Gastroesophageal sphincter (tissue), 4 donors: Measurements from ENCODE around the gene COL4A2. TPM values are rescaled to one million over a fixed set of nuclear protein-coding genes. Genes with fewer than 3 reads are reported as not detected.

ENCODE experiments used
- ATAC-seq: fragments of 150-250 bp; one replicate; pipeline ENCODE4 v1.9.1; 2016; ENCODE audit warnings: mild to moderate bottlenecking, moderate library complexity
- H3K27ac ChIP-seq, 4 donors: fragments of 200-600 bp; sonication (generic) in 3 of 4; 1 replicate in 3 of 4; 2 replicates in 1 of 4; pipeline ENCODE4 v1.5.1; 2016 to 2019
- H3K27me3 ChIP-seq: fragments of 200-600 bp; sonication (generic); one replicate; pipeline ENCODE4 v1.5.1; 2019
- H3K36me3 ChIP-seq, 2 donors: fragments of 200-600 bp; sonication (generic); one replicate each; pipeline ENCODE4 v1.5.1; 2019; ENCODE audit warnings: control low read depth in 1 of 2
- H3K4me1 ChIP-seq, 3 donors: fragments of 200-600 bp; sonication (generic); 1 replicate in 2 of 3; 2 replicates in 1 of 3; pipeline ENCODE4 v1.5.1; 2016 to 2019; ENCODE audit warnings: control low read depth in 2 of 3
- H3K4me3 ChIP-seq, 2 donors: fragments of 200-600 bp; sonication (generic); one replicate each; pipeline ENCODE4 v1.5.1; 2019; ENCODE audit warnings: mild to moderate bottlenecking in 1 of 2, moderate library complexity in 1 of 2
- H3K9me3 ChIP-seq, 3 donors: fragments of 200-600 bp; sonication (generic); one replicate each; pipeline ENCODE4 v1.5.1; 2017 to 2019; ENCODE audit warnings: control low read depth in 2 of 3
- EP300 ChIP-seq: sonication (generic); formaldehyde crosslinking; IDR thresholded peaks from one replicate; pipeline ENCODE4 v1.6.1; 2017; ENCODE audit warnings: antibody characterized with exemption, mild to moderate bottlenecking
- POLR2A ChIP-seq, 2 donors: fragments of 450-650 bp; IDR thresholded peaks; one replicate each; pipeline ENCODE4 v1.6.1; 2017; ENCODE audit warnings: antibody characterized with exemption in 2 of 2, mild to moderate bottlenecking in 2 of 2, moderate library complexity in 1 of 2
- POLR2AphosphoS5 ChIP-seq: sonication (generic); formaldehyde crosslinking; IDR thresholded peaks from one replicate; pipeline ENCODE4 v1.6.1; 2017; ENCODE audit warnings: antibody characterized with exemption
- WGBS, 2 donors: methylation state at CpG; one replicate each; pipeline ENCODE4 v1.1.5; 2018; ENCODE audit warnings: low coverage in 1 of 2; 5-methylcytosine and 5-hydroxymethylcytosine counted together
- total RNA-seq, 4 donors: library from RNA; depleted of rRNA; stranded (reverse); fragments of >200 nt; gene quantifications; one replicate each; pipeline ENCODE4 v1.1.0, GENCODE V29; 2016
- TF ChIP-seq, protein P1 (sequence below), 4 experiments: fragments of 200-600 bp in 2 of 4; fragments of 450-650 bp in 2 of 4; sonication (generic) in 1 of 4; IDR thresholded peaks; one replicate each; pipeline ENCODE4 v1.5.1; 2017 to 2019; ENCODE audit warnings: antibody characterized with exemption in 4 of 4, mild to moderate bottlenecking in 2 of 4, moderate library complexity in 2 of 4

COL4A2 gene
- total RNA-seq, 4 donors from 2014 or later: 478 to 945 (median 543) TPM

- WGBS, 2 donors: 82% methylated on average over 6 of the region's 6 CpGs; no CpG with 5 or more reads in 1 of the 2 donors
- H3K36me3 ChIP-seq: peaks cover 0 to 5% of the 10 kb centered on the region in 2 donors
- no peaks in the 10 kb centered on the region for H3K27me3 ChIP-seq
- H3K4me1 ChIP-seq: peaks cover 14 to 97% (median 45%) of the 10 kb centered on the region in 3 donors
- no peak overlapping the region for H3K4me3 ChIP-seq
- H3K27ac ChIP-seq: peak overlapping the region in 3 of 4 donors; percentile 73 to 84 (median 73)
- H3K9me3 ChIP-seq: no peaks in the 10 kb centered on the region
- peak; percentile 21 for TF ChIP-seq POLR2AphosphoS5
- TF ChIP-seq, protein P1, sequence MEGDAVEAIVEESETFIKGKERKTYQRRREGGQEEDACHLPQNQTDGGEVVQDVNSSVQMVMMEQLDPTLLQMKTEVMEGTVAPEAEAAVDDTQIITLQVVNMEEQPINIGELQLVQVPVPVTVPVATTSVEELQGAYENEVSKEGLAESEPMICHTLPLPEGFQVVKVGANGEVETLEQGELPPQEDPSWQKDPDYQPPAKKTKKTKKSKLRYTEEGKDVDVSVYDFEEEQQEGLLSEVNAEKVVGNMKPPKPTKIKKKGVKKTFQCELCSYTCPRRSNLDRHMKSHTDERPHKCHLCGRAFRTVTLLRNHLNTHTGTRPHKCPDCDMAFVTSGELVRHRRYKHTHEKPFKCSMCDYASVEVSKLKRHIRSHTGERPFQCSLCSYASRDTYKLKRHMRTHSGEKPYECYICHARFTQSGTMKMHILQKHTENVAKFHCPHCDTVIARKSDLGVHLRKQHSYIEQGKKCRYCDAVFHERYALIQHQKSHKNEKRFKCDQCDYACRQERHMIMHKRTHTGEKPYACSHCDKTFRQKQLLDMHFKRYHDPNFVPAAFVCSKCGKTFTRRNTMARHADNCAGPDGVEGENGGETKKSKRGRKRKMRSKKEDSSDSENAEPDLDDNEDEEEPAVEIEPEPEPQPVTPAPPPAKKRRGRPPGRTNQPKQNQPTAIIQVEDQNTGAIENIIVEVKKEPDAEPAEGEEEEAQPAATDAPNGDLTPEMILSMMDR (IDR thresholded peaks at IDR 0.05): no peak
- no peak for TF ChIP-seq POLR2A (IDR thresholded peaks at IDR 0.05)
- TF ChIP-seq EP300: no peak
- no peak for ATAC-seq
Measured at GRCh38 chr13:110265341-110265681, 41.8 kb upstream of the COL4A2 start.

GRCh38 chr13:110265682-110266430 is 41.2 kb upstream of the COL4A2 start:
- Histone ChIP-seq H3K27ac (peak overlapping the region in 3 of 4 donors; percentile 73 to 84 (median 73)), H3K36me3 (peaks cover 0 to 5% of the 10 kb centered on the region in 2 donors), H3K9me3 (no peaks in the 10 kb centered on the region), H3K27me3 (no peaks in the 10 kb centered on the region), H3K4me1 (peaks cover 14 to 99% (median 45%) of the 10 kb centered on the region in 3 donors), H3K4me3 (peak overlapping the region in 1 of 2 donors; percentile 9)
- ATAC-seq: peak; percentile 26
- 40 to 55% methylated on average over 3 to 6 of the region's 38 CpGs for WGBS, 2 donors
- TF ChIP-seq POLR2A (IDR thresholded peaks at IDR 0.05) (no peak), POLR2AphosphoS5 (no peak), EP300 (no peak)
- TF ChIP-seq, protein P1 (IDR thresholded peaks at IDR 0.05): no peak

- WGBS, 2 donors: 60 to 64% methylated on average over 6 of the region's 8 CpGs
- Histone ChIP-seq H3K27ac (peak overlapping the region in 3 of 4 donors; percentile 73 to 84 (median 73)), H3K9me3 (no peaks in the 10 kb centered on the region), H3K36me3 (peaks cover 0 to 5% of the 10 kb centered on the region in 2 donors), H3K4me3 (peak overlapping the region in 1 of 2 donors; percentile 9), H3K27me3 (no peaks in the 10 kb centered on the region), H3K4me1 (peaks cover 14 to 100% (median 41%) of the 10 kb centered on the region in 3 donors)
- ATAC-seq: no peak
- TF ChIP-seq EP300 (no peak), POLR2A (IDR thresholded peaks at IDR 0.05) (no peak), POLR2AphosphoS5 (no peak)
- TF ChIP-seq, protein P1 (IDR thresholded peaks at IDR 0.05): no peak
Measured at GRCh38 chr13:110266431-110266809, 40.7 kb upstream of the COL4A2 start.

GRCh38 chr13:110266983-110267382 is 40.1 kb upstream of the COL4A2 start:
- TF ChIP-seq POLR2A (IDR thresholded peaks at IDR 0.05) (no peak), POLR2AphosphoS5 (no peak), EP300 (no peak)
- TF ChIP-seq, protein P1 (IDR thresholded peaks at IDR 0.05): no peak
- WGBS, 2 donors: 65% methylated on average over 8 of the region's 10 CpGs; no CpG with 5 or more reads in 1 of the 2 donors
- H3K36me3 ChIP-seq: peaks cover 0 to 5% of the 10 kb centered on the region in 2 donors
- no peaks in the 10 kb centered on the region for H3K9me3 ChIP-seq
- H3K27me3 ChIP-seq: no peaks in the 10 kb centered on the region
- H3K27ac ChIP-seq: peak overlapping the region in 3 of 4 donors; percentile 29 to 73 (median 73)
- ATAC-seq: no peak
- H3K4me1 ChIP-seq: peaks cover 13 to 95% (median 35%) of the 10 kb centered on the region in 3 donors
- H3K4me3 ChIP-seq: no peak overlapping the region

DNA sequence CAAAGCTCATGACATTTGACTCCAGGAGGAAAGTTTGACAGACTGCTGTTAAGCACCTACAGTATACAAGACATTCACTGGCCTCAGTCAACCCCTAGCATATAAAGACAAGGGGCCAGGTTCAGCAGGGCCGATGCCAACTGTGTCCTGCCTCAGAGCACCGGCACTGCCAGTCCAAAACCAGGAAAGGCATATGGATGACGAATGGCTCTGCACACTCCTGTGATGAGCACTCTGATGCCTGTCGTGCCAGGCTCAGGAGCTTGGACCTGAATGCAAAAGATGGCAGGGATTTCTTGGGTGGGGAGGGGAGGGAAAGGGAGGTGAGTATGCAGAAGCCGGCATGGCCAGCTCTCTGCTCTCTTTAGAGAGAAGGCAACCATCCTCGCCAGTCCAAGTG is 39.0 kb upstream of the COL4A2 start:
- peak; percentile 6 for ATAC-seq
- WGBS, 2 donors: 25 to 47% methylated on average over 5 to 6 of the region's 6 CpGs
- H3K4me1 ChIP-seq: peaks cover 4 to 93% (median 24%) of the 10 kb centered on the region in 3 donors

More for the DNA sequence above, 39.0 kb upstream of the COL4A2 start:
- H3K27me3 ChIP-seq: no peaks in the 10 kb centered on the region
- peaks cover 0 to 13% of the 10 kb centered on the region in 2 donors for H3K36me3 ChIP-seq
- peak overlapping the region; percentile 9 to 69 (median 59) for H3K27ac ChIP-seq
- TF ChIP-seq, protein P1 (IDR thresholded peaks at IDR 0.05): no peak
- TF ChIP-seq EP300: no peak
- no peak for TF ChIP-seq POLR2AphosphoS5
- no peak for TF ChIP-seq POLR2A (IDR thresholded peaks at IDR 0.05)
- H3K4me3 ChIP-seq: no peak overlapping the region
- H3K9me3 ChIP-seq: no peaks in the 10 kb centered on the region
